GM12801 (cell line): ENCODE data around the gene ATP1A1.

ENCODE experiments used
- CTCF ChIP-seq: IDR thresholded peaks from one replicate; pipeline ENCODE4 v1.5.1; 2011; ENCODE audit warnings: control low read depth; ENCODE audit not compliant: insufficient read length; ENCODE audit errors: extremely low read depth

ATP1A1 gene

GRCh38 chr1:116392717-116393404, 19.8 kb downstream of the ATP1A1 start:
- TF ChIP-seq CTCF = no peak

DNA sequence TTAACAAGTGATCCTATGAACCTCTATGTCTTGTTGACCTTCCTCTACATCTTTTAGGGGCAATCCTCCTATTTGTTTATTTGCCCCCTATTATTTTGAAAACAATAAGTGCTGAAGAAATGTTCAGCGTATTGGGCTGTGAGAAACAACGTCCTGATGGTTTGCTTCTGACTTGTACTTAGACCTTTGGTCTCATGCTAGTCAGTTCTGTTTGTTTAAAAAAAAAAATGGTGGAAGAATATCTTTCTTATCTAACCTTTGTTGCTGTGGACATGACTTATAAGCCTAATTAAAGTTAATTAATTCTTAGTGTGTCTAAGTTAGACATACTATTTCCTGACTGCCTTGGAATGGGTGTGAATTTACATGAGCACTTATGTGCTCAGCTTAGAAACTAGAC, 20.7 kb downstream of the ATP1A1 start:
- TF ChIP-seq CTCF = no peak

DNA sequence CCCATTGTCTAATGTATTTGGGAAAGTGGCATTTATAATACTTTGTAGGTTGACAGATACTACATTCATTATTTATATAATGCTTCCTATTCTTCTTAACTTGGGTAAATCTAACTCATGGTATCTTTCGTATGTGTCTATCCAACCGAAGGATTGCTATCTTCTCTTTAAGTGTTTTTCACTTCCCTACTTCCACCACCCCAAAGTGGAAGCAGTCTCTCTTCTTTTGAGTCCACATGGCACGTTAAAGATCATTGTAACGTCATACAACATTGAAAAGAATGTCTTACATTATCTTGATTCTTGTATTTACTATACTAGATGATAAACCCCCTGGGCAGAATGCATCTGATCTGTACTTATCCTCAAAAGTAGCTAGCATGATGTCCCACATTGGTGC, 21.2 kb downstream of the ATP1A1 start:
- no peak for TF ChIP-seq CTCF

DNA sequence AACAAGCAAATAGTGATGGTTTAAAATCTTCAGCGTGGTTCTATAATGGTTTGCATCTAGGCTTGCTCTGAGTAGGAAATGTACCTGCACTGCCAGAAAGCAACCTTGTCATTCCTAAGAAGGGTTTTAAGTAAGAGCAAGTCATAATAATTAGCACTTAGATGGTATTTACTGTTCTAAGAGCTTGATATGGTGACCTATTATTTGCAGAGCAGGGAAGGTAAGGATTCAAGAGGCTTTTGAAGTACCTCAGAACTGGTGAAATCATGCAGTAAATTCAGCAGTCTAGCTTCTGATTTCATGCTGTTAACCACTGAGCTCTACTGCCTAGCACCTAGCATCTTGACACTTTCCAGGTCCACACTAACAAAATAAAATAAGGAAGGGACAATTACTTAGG, 23.7 kb downstream of the ATP1A1 start:
- TF ChIP-seq CTCF = no peak

DNA sequence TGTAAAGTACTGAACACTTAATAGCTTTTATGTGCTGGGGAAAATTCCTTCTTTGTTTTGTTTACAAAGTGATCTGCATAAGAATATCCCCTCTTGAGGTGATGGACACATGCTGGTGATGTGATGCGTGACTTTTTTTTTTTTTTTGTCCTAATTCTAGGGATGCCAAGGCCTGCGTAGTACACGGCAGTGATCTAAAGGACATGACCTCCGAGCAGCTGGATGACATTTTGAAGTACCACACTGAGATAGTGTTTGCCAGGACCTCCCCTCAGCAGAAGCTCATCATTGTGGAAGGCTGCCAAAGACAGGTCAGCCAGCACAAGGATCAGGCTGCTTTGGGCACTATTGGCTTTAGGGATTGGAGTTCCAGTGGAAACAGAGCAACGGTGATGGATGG, 24.7 kb downstream of the ATP1A1 start:
- TF ChIP-seq CTCF = no peak

DNA sequence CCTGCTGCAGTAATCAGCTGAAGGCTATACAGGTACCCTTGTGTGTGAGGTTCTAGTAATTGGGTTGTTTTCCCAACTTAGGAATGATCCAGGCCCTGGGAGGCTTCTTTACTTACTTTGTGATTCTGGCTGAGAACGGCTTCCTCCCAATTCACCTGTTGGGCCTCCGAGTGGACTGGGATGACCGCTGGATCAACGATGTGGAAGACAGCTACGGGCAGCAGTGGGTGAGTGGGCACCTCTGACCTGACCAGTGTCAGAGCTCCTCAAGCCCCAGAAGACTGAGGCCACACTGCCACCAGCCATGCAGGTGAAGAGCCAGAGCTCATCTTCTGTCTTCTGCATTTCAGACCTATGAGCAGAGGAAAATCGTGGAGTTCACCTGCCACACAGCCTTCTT, 27.7 kb downstream of the ATP1A1 start:
- TF ChIP-seq CTCF = no peak

DNA sequence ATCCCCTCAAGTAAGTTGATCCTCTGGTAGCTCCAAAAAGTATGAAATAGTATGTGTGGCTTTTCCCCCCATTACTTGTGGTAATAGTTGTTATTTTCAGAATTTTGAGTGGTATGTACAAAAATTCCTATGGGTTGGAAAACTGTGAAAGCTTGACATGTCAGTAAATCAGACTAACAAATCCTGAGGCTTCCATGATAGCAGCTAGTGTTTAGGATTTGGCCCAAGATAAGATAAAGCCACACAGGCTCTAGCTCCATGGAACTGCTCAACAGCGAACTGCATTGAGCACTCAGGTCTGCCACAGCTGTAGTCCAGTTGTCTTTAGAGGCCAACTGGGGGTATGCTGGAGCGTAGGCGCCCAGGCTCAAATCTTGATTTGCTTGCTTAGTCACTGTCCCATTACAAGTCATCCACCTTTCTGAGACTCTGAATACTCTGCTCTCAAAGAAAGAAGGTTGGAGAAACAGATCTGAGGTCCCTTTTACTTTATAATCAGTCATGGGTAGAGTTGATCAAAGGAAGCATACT, 28.7 kb downstream of the ATP1A1 start:
- no peak for TF ChIP-seq CTCF
